ENCODE data around the gene ZNF365.
A peak's percentile ranks its signal among the peaks of the same experiment; 100 is the strongest.
"Not testable (repeated sequence)": the region's sequence is repeated elsewhere in the genome, so short reads cannot be mapped to it uniquely, and the experiment has no call there.

Gene ZNF365

GRCh38 chr10:62377026-62377415, 2.9 kb downstream of the ZNF365 start:
- ATAC-seq (ENCODE audit: low read depth), result no peak
- Histone ChIP-seq H3K9me3 (ENCODE audit: severe bottlenecking) (no peaks in the 10 kb centered on the region), H3K4me1 (ENCODE audit: insufficient read depth, poor library complexity, severe bottlenecking) (peaks cover 30% of the 10 kb centered on the region), H3K4me3 (ENCODE audit: severe bottlenecking) (no peak overlapping the region), H3K36me3 (ENCODE audit: low read depth) (no peaks in the 10 kb centered on the region), H3K27ac (ENCODE audit: poor library complexity, severe bottlenecking) (no peak overlapping the region), H3K27me3 (ENCODE audit: insufficient read depth, poor library complexity, severe bottlenecking) (no peaks in the 10 kb centered on the region)
- no peak for TF ChIP-seq CTCF (IDR thresholded peaks at IDR 0.05; ENCODE audit: poor library complexity, severe bottlenecking)
- no peak for DNase-seq (ENCODE audit: low spot score)

GRCh38 chr10:62377966-62378365, 3.8 kb downstream of the ZNF365 start:
- H3K27me3 ChIP-seq (ENCODE audit: insufficient read depth, poor library complexity, severe bottlenecking), result no peaks in the 10 kb centered on the region
- no peak overlapping the region for H3K4me3 ChIP-seq (ENCODE audit: severe bottlenecking)
- H3K36me3 ChIP-seq (ENCODE audit: low read depth), result no peaks in the 10 kb centered on the region
- TF ChIP-seq CTCF (IDR thresholded peaks at IDR 0.05; ENCODE audit: poor library complexity, severe bottlenecking), result no peak
- H3K27ac ChIP-seq (ENCODE audit: poor library complexity, severe bottlenecking), result no peak overlapping the region
- ATAC-seq (ENCODE audit: low read depth), result no peak
- no peaks in the 10 kb centered on the region for H3K9me3 ChIP-seq (ENCODE audit: severe bottlenecking)
- DNase-seq (ENCODE audit: low spot score), result no peak
- H3K4me1 ChIP-seq (ENCODE audit: insufficient read depth, poor library complexity, severe bottlenecking), result peaks cover 34% of the 10 kb centered on the region

- Histone ChIP-seq H3K4me1 (ENCODE audit: insufficient read depth, poor library complexity, severe bottlenecking) (peaks cover 38% of the 10 kb centered on the region), H3K27ac (ENCODE audit: poor library complexity, severe bottlenecking) (peak overlapping the region; percentile 97)
- not testable (repeated sequence) for H3K9me3 ChIP-seq (ENCODE audit: severe bottlenecking); DNase-seq (ENCODE audit: low spot score); H3K27me3 ChIP-seq (ENCODE audit: insufficient read depth, poor library complexity, severe bottlenecking); ATAC-seq (ENCODE audit: low read depth); H3K4me3 ChIP-seq (ENCODE audit: severe bottlenecking); H3K36me3 ChIP-seq (ENCODE audit: low read depth)
These were observed 4.7 kb downstream of the ZNF365 start for GRCh38 chr10:62378877-62379276.

- no peaks in the 10 kb centered on the region for H3K9me3 ChIP-seq (ENCODE audit: severe bottlenecking)
- no peak for TF ChIP-seq CTCF (IDR thresholded peaks at IDR 0.05; ENCODE audit: poor library complexity, severe bottlenecking)
- H3K27ac ChIP-seq (ENCODE audit: poor library complexity, severe bottlenecking), result peak overlapping the region; percentile 97
- H3K4me1 ChIP-seq (ENCODE audit: insufficient read depth, poor library complexity, severe bottlenecking), result peaks cover 40% of the 10 kb centered on the region
- no peak overlapping the region for H3K4me3 ChIP-seq (ENCODE audit: severe bottlenecking)
- ATAC-seq (ENCODE audit: low read depth), result no peak
- H3K36me3 ChIP-seq (ENCODE audit: low read depth), result no peaks in the 10 kb centered on the region
- DNase-seq (ENCODE audit: low spot score), result no peak
- no peaks in the 10 kb centered on the region for H3K27me3 ChIP-seq (ENCODE audit: insufficient read depth, poor library complexity, severe bottlenecking)
These were observed 5.2 kb downstream of the ZNF365 start for GRCh38 chr10:62379394-62379793.

GRCh38 chr10:62380016-62380415, 5.8 kb downstream of the ZNF365 start:
- no peak for TF ChIP-seq CTCF (IDR thresholded peaks at IDR 0.05; ENCODE audit: poor library complexity, severe bottlenecking)
- H3K9me3 ChIP-seq (ENCODE audit: severe bottlenecking), result no peaks in the 10 kb centered on the region
- H3K27me3 ChIP-seq (ENCODE audit: insufficient read depth, poor library complexity, severe bottlenecking), result no peaks in the 10 kb centered on the region
- peaks cover 43% of the 10 kb centered on the region for H3K4me1 ChIP-seq (ENCODE audit: insufficient read depth, poor library complexity, severe bottlenecking)
- ATAC-seq (ENCODE audit: low read depth), result peak; percentile 87
- peak overlapping the region; percentile 97 for H3K27ac ChIP-seq (ENCODE audit: poor library complexity, severe bottlenecking)
- no peaks in the 10 kb centered on the region for H3K36me3 ChIP-seq (ENCODE audit: low read depth)
- no peak overlapping the region for H3K4me3 ChIP-seq (ENCODE audit: severe bottlenecking)
- no peak for DNase-seq (ENCODE audit: low spot score)

All from RWPE2 (cell line).